ENCODE data around the gene APOF.

- TF ChIP-seq CTCF (IDR thresholded peaks at IDR 0.05): no peak
- TF ChIP-seq EP300 (IDR thresholded peaks at IDR 0.05): no peak
- TF ChIP-seq POLR2AphosphoS5 (IDR thresholded peaks at IDR 0.05): no peak
- TF ChIP-seq POLR2A (IDR thresholded peaks at IDR 0.05): no peak
These were observed 36.5 kb downstream of the APOF start for GRCh38 chr12:56326126-56326525.

Data from gastroesophageal sphincter (tissue), 3 donors.